ENCODE data around the gene PCDHA7.
"Not testable (repeated sequence)": the region's sequence is repeated elsewhere in the genome, so short reads cannot be mapped to it uniquely, and the experiment has no call there.

Gene PCDHA7

GRCh38 chr5:140833993-140834392 is at the start of gene PCDHA7:
Gene PCDHA7 (plus strand): TSS chr5:140834269. CDS start chr5:140834384, 115 bp downstream.
- no peak for DNase-seq (ENCODE audit: low read depth)

- no peak for DNase-seq (ENCODE audit: low read depth)
Measured at GRCh38 chr5:140785905-140786686, 48.0 kb upstream of the PCDHA7 start, which contains the start of gene PCDHA1. Gene PCDHA1 (plus strand): TSS chr5:140786140.

- not testable (repeated sequence) for DNase-seq (ENCODE audit: low read depth)
Measured at GRCh38 chr5:140787422-140787821, 46.6 kb upstream of the PCDHA7 start.

GRCh38 chr5:140787849-140788504 is 46.1 kb upstream of the PCDHA7 start:
- DNase-seq (ENCODE audit: low read depth): not testable (repeated sequence)

- no peak for DNase-seq (ENCODE audit: low read depth)
Measured at GRCh38 chr5:140791089-140791488, 43.0 kb upstream of the PCDHA7 start.

- no peak for DNase-seq (ENCODE audit: low read depth)
Measured at GRCh38 chr5:140794595-140795258, 39.3 kb upstream of the PCDHA7 start, which contains the start of gene PCDHA2. Gene PCDHA2 (plus strand): TSS chr5:140794852.

GRCh38 chr5:140795259-140795641 is 38.8 kb upstream of the PCDHA7 start:
- no peak for DNase-seq (ENCODE audit: low read depth)

GRCh38 chr5:140796072-140796717 is 37.9 kb upstream of the PCDHA7 start:
- not testable (repeated sequence) for DNase-seq (ENCODE audit: low read depth)

- no peak for DNase-seq (ENCODE audit: low read depth)
Measured at GRCh38 chr5:140796718-140797095, 37.4 kb upstream of the PCDHA7 start.

- no peak for DNase-seq (ENCODE audit: low read depth)
Measured at GRCh38 chr5:140800816-140801493, 33.1 kb upstream of the PCDHA7 start, which contains the start of gene PCDHA3. Gene PCDHA3 (plus strand): TSS chr5:140801057.

- no peak for DNase-seq (ENCODE audit: low read depth)
Measured at GRCh38 chr5:140801494-140801841, 32.6 kb upstream of the PCDHA7 start.

- DNase-seq (ENCODE audit: low read depth): not testable (repeated sequence)
Measured at GRCh38 chr5:140802381-140802780, 31.7 kb upstream of the PCDHA7 start.

- DNase-seq (ENCODE audit: low read depth): no peak
Measured at GRCh38 chr5:140802781-140803271, 31.2 kb upstream of the PCDHA7 start.

GRCh38 chr5:140806834-140807775 is 27.0 kb upstream of the PCDHA7 start, which contains the start of gene PCDHA4:
Gene PCDHA4 (plus strand): TSS chr5:140807068.
- no peak for DNase-seq (ENCODE audit: low read depth)

- not testable (repeated sequence) for DNase-seq (ENCODE audit: low read depth)
Measured at GRCh38 chr5:140808241-140808888, 25.7 kb upstream of the PCDHA7 start.

- no peak for DNase-seq (ENCODE audit: low read depth)
Measured at GRCh38 chr5:140808889-140809291, 25.2 kb upstream of the PCDHA7 start.

GRCh38 chr5:140821375-140822280 is 12.4 kb upstream of the PCDHA7 start, which contains the start of gene PCDHA5:
Gene PCDHA5 (plus strand): TSS chr5:140821613.
- no peak for DNase-seq (ENCODE audit: low read depth)

- DNase-seq (ENCODE audit: low read depth): no peak
Measured at GRCh38 chr5:140822281-140822629, 11.8 kb upstream of the PCDHA7 start.

- DNase-seq (ENCODE audit: low read depth): not testable (repeated sequence)
Measured at GRCh38 chr5:140822969-140823368, 11.1 kb upstream of the PCDHA7 start.
